Ovary (tissue), 9 donors: ENCODE measurements around the gene HSPA9. TPM values are rescaled to one million over a fixed set of nuclear protein-coding genes. Genes with fewer than 3 reads are reported as not detected.

Source experiments
- DNase-seq, 5 donors: peaks; one replicate each; pipeline ENCODE4 v3.0.0-alpha.2; 2019 to 2020
- H3K27ac ChIP-seq, 2 donors: fragments of 200-600 bp; one replicate each; pipeline versions ENCODE4 v1.5.1 to v1.8.0; 2019 to 2022
- H3K27me3 ChIP-seq: fragments of 200-600 bp; one replicate; pipeline ENCODE4 v1.8.0; 2022
- H3K36me3 ChIP-seq: fragments of 200-600 bp; sonication (generic); one replicate; pipeline ENCODE4 v1.5.1; 2019
- H3K4me1 ChIP-seq: one replicate; pipeline ENCODE4 v1.8.1; 2013; ENCODE audit warnings: mild to moderate bottlenecking, moderate library complexity; ENCODE audit not compliant: insufficient read depth
- H3K4me3 ChIP-seq: fragments of 200-600 bp; sonication (generic); one replicate; pipeline ENCODE4 v1.5.1; 2017
- H3K9me3 ChIP-seq, 2 donors: fragments of 200-600 bp in 1 of 2; sonication (generic) in 1 of 2; one replicate each; pipeline versions ENCODE4 v1.5.1 to v1.8.1; 2013 to 2019; ENCODE audit warnings: mild to moderate bottlenecking in 1 of 2, moderate library complexity in 1 of 2
- EP300 ChIP-seq: sonication (generic); formaldehyde crosslinking; IDR thresholded peaks from one replicate; pipeline ENCODE4 v1.6.1; 2017; ENCODE audit warnings: antibody characterized with exemption
- POLR2A ChIP-seq: fragments of 450-650 bp; IDR thresholded peaks from one replicate; pipeline ENCODE4 v1.6.1; 2017; ENCODE audit warnings: antibody characterized with exemption, mild to moderate bottlenecking, moderate library complexity
- WGBS, 3 donors: extraction: QIAGEN DNeasy Blood & Tissue Kit in 1 of 3; methylation state at CpG; one replicate each; pipeline versions ENCODE4 v1.1.5 to v1.1.7; 2013 to 2017; 5-methylcytosine and 5-hydroxymethylcytosine counted together
- intact Hi-C, 4 donors: fragments of 100-400 bp; cut with DNase I; formaldehyde crosslinking; loops; one replicate each; pipeline versions ENCODE4 v1.11.0 to v1.15.1; 2022 to 2023
- polyA plus RNA-seq, 2 donors: library from polyadenylated mRNA; stranded (reverse); fragments of 200-250 nt in 1 of 2; fragments of 350-450 nt in 1 of 2; fragmentation: Illumina TruSeq in 1 of 2; extraction: RNeasy Lipid Tissue Mini Kit (QIAGEN cat#74804) in 1 of 2; gene quantifications; one replicate each; pipeline ENCODE4 v1.2.3, GENCODE V29; 2013 to 2014
- total RNA-seq, 7 donors: library from RNA; depleted of rRNA in 2 of 7; stranded (reverse); fragments of >200 nt in 2 of 7; fragmentation: NEBNext Ultra II Directional in 3 of 7; extraction: Animal tissue kit (Norgen Biotek cat#: 25700) in 3 of 7; gene quantifications; one replicate each; pipeline versions ENCODE4 v1.1.0 to v1.2.4, GENCODE V29; 2016 to 2023
- TF ChIP-seq, protein P1 (sequence below), 3 donors: fragments of 450-650 bp in 2 of 3; fragments of 200-600 bp in 1 of 3; IDR thresholded peaks; one replicate each; pipeline versions ENCODE4 v1.5.1 to v1.8.0; 2016 to 2022; ENCODE audit warnings: antibody characterized with exemption in 3 of 3, mild to moderate bottlenecking in 1 of 3
- donor health status: DM: no; HTN: no; CAD: no; lungs with moderate emphysema.
- donor health status: DM: no; HTN: no; CAD: no.
- donor health status: Bipolar disorder and iron deficiency.
- donor health status: DM: yes; HTN: yes; CAD: no.
- donor health status: DM: no; HTN: no; CAD: no.
- donor health status: DM: yes; HTN: yes; CAD: no.

Gene HSPA9
- total and polyA plus RNA-seq, 9 donors, result 85.4 to 340 (median 180) TPM

- Histone ChIP-seq H3K27me3 (no peaks in the 10 kb centered on the region), H3K27ac (no peak overlapping the region), H3K4me3 (no peak overlapping the region), H3K4me1 (peaks cover 2% of the 10 kb centered on the region), H3K36me3 (no peaks in the 10 kb centered on the region), H3K9me3 (no peaks in the 10 kb centered on the region)
- no peak for DNase-seq
- TF ChIP-seq EP300 (no peak), POLR2A (no peak)
- TF ChIP-seq, protein P1, sequence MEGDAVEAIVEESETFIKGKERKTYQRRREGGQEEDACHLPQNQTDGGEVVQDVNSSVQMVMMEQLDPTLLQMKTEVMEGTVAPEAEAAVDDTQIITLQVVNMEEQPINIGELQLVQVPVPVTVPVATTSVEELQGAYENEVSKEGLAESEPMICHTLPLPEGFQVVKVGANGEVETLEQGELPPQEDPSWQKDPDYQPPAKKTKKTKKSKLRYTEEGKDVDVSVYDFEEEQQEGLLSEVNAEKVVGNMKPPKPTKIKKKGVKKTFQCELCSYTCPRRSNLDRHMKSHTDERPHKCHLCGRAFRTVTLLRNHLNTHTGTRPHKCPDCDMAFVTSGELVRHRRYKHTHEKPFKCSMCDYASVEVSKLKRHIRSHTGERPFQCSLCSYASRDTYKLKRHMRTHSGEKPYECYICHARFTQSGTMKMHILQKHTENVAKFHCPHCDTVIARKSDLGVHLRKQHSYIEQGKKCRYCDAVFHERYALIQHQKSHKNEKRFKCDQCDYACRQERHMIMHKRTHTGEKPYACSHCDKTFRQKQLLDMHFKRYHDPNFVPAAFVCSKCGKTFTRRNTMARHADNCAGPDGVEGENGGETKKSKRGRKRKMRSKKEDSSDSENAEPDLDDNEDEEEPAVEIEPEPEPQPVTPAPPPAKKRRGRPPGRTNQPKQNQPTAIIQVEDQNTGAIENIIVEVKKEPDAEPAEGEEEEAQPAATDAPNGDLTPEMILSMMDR (IDR thresholded peaks at IDR 0.05), result no peak
- intact Hi-C loops, result loop anchor here in 1 of 4 donors (5.0 kb wide), 1 partner anchor 664 kb away; no protein-coding TSS in a partner anchor
- 85 to 90% (median 87%) methylated on average over 9 of the region's 9 CpGs for WGBS, 3 donors
Observed at GRCh38 chr5:138597661-138598400, 22.6 kb upstream of the HSPA9 start.

DNA sequence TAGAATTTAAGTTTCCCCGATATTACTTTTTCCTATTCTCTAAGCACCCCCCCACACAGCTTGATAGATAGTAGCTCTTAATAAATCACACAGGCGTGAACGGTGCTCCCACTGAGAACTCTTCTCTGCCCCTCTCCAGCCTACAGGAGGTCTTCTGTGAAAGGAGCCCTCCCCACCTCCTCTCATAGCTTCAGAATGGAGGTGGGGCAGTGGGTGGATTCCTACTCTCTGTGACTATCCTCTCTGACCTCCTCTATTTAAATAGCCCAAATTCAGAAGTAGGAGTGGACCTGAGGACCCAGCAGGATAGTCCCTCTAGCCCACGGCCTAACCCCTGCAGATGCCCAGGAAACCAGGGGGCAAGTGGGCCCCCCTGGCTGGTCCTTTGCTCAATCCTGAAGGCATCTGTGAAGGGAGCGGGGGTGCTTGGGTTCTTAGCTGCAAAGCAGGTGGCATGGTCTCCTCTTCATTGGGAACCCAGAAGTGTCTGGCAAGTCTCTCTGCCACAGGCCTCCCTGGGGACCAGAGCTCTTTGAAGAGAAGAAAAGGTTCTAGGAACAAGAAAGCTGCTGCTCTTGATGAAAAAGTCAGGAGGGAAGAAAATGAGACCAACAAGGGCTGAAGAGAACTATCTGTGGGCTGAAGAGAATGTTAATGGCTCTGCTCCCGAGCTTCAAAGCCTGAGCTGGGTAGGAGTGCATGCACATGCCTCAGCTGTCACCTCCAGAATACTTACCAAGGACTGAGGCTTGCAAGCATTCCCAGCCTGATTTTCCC, 21.1 kb upstream of the HSPA9 start:
- Histone ChIP-seq H3K4me1 (peaks cover under 1% of the 10 kb centered on the region), H3K27ac (no peak overlapping the region), H3K9me3 (no peaks in the 10 kb centered on the region), H3K4me3 (no peak overlapping the region), H3K36me3 (no peaks in the 10 kb centered on the region), H3K27me3 (no peaks in the 10 kb centered on the region)
- TF ChIP-seq, protein P1 (IDR thresholded peaks at IDR 0.05), result no peak
- no peak for TF ChIP-seq EP300
- DNase-seq, result no peak
- WGBS, 3 donors, result 80 to 85% (median 84%) methylated on average over 6 of the region's 6 CpGs
- intact Hi-C loops, result loop anchor here in 1 of 4 donors (5.0 kb wide), 1 partner anchor 666 kb away; no protein-coding TSS in a partner anchor

DNA sequence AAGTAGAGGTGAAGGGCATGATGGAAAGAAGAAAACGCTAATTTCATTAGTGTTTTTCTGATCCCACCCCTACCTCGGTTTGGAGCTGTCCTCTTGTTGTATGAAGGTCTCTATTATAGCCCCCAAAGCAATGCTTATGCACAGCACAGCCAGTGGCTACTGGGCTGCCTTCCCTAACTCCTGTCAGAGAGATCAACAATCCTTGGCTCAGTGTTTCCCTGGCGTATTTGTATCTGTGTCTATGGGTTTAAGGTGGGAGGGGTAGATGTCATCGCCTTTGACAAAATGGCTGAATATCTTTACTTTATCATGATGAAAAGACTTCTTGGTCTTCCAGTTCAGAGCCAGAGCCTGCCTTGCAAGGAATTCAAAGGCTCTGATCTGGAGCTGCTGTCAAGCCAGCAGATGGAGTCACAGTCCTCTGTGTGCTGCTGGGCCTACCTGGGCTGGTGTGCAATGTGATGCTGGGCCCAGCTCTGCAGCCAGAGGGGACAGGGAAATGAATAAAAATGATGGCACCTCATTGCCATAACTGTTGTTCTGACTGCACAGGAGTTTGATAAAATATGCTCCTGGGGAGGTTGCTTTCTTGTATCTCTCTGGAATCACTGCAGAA, 20.1 kb upstream of the HSPA9 start:
- H3K4me3 ChIP-seq, result no peak overlapping the region
- TF ChIP-seq EP300, result no peak
- TF ChIP-seq POLR2A, result no peak
- TF ChIP-seq, protein P1 (IDR thresholded peaks at IDR 0.05), result no peak
- no peaks in the 10 kb centered on the region for H3K4me1 ChIP-seq
- H3K36me3 ChIP-seq, result no peaks in the 10 kb centered on the region
- no peaks in the 10 kb centered on the region for H3K9me3 ChIP-seq
- H3K27ac ChIP-seq, result no peak overlapping the region
- no peaks in the 10 kb centered on the region for H3K27me3 ChIP-seq
- WGBS, 3 donors, result 77 to 90% (median 89%) methylated on average over 4 of the region's 4 CpGs
- no peak for DNase-seq
- intact Hi-C loops, result loop anchor here in 1 of 4 donors (5.0 kb wide), 1 partner anchor 667 kb away; no protein-coding TSS in a partner anchor

- TF ChIP-seq EP300 (no peak), POLR2A (no peak)
- TF ChIP-seq, protein P1 (IDR thresholded peaks at IDR 0.05), result no peak
- Histone ChIP-seq H3K9me3 (no peaks in the 10 kb centered on the region), H3K27me3 (no peaks in the 10 kb centered on the region), H3K4me3 (no peak overlapping the region), H3K27ac (no peak overlapping the region), H3K36me3 (no peaks in the 10 kb centered on the region), H3K4me1 (no peaks in the 10 kb centered on the region)
- WGBS, 3 donors, result 92 to 98% (median 97%) methylated on average over 4 of the region's 4 CpGs
- DNase-seq, result no peak
- intact Hi-C loops, result loop anchor here in 1 of 4 donors (5.0 kb wide), 1 partner anchor 668 kb away; no protein-coding TSS in a partner anchor
Observed at GRCh38 chr5:138594305-138595058, 19.3 kb upstream of the HSPA9 start.
